Measurements from ENCODE around the gene MYO3B.

GRCh38 chr2:170297496-170297895, 119.5 kb downstream of the MYO3B start:
- no peak for TF ChIP-seq CTCF (IDR thresholded peaks at IDR 0.05)
- TF ChIP-seq POLR2A (IDR thresholded peaks at IDR 0.05): no peak
